Glomerular visceral epithelial cell (primary cell): ENCODE data around the gene TCF12.
A peak's percentile ranks its signal among the peaks of the same experiment; 100 is the strongest.
"Not testable (repeated sequence)": the region's sequence is repeated elsewhere in the genome, so short reads cannot be mapped to it uniquely, and the experiment has no call there.

Experiments
- DNase-seq: peaks from one replicate; pipeline ENCODE4 v3.0.0-alpha.2; 2016; ENCODE audit errors: extremely low spot score

TCF12 gene

DNA sequence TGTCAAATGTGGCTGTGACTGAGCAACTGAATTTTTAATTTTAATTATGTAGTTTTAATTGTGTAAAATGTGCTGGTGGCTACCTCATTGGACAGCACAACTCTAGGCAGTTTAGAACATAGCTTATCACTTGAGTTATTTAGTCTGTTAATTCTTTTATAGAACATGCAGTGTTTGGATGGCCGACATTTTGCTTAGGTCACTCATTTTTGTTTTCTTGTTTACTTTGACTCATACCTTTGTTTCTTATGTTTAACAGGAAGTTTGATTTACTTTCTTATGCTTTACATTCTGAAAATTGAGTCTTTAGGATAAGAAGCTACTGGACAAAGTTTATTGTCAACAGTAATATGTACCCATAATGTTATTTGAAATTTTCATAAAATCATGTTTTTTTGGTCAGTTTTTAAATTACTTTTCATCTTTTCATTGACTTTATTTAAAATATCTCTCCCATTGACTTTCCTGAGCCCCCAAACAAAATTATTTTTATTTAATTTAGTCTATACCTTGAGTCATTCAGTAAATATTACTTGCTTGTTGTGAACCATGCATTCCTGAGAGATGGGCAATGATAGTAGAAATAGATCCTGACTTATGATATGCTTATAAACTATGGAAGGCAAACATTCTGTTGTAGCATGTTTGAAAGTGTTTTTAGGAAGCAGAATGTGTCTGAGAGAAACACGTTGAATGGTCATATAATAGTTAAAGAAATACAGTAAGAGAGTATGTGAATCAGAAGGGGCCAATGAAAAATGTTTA, 60.6 kb downstream of the TCF12 start:
- DNase-seq = no peak

DNA sequence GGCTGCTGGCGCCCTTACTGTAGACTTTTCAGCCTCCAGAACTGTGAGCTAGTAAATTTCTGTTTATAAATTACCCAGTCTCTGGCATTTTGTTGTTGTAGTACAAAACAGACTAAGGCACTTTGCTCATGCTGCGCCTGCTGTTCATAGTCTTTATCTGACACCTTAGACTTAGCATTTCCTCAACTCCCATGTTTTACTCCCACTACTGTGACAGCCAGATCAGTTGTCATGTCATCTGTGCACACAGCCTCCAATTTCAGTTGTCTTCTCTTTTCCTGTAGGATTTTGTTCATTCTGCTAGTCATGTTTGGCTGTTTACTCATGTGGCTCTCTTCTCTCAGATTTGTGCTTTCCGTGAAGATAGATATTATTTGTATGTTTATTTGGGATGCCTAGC, 62.0 kb downstream of the TCF12 start:
- DNase-seq = no peak

DNA sequence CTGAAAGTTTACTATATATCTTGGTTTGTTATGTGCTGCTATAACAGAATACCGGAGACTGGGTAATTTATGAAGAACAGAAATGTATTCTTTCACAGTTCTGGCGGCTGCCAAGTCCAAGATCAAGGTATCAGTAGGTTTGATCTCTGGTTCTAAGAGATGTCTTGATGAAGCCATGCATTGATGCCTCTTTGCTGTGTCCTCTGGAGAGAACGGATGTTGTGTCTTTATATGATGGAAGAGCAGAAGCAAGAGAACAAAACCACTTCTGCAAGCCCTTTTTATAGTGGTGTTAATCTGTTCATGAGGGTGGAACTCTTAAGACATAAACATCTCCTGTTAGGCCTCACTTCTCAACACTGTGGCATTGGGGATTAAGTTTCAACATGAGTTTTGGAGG, 62.7 kb downstream of the TCF12 start:
- no peak for DNase-seq

DNA sequence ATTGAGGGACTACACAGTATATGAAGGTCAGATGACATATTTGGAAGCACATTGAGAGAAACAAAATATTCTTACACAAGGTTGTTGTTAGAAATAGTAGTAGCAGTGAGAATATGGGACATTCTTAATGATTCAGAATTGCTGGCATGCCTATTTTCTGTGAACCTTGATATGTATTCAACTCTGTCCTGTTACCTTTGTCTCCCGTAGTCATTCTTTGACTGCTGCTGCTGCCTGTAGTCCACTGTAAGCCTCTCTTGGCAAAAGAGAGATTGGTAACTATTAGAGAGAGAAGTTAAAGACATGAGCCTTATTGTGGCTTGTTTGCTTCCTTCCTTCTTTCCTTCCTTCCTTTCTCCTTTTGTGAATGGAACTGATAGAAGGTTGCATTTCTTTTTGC, 64.5 kb downstream of the TCF12 start:
- DNase-seq = no peak

DNA sequence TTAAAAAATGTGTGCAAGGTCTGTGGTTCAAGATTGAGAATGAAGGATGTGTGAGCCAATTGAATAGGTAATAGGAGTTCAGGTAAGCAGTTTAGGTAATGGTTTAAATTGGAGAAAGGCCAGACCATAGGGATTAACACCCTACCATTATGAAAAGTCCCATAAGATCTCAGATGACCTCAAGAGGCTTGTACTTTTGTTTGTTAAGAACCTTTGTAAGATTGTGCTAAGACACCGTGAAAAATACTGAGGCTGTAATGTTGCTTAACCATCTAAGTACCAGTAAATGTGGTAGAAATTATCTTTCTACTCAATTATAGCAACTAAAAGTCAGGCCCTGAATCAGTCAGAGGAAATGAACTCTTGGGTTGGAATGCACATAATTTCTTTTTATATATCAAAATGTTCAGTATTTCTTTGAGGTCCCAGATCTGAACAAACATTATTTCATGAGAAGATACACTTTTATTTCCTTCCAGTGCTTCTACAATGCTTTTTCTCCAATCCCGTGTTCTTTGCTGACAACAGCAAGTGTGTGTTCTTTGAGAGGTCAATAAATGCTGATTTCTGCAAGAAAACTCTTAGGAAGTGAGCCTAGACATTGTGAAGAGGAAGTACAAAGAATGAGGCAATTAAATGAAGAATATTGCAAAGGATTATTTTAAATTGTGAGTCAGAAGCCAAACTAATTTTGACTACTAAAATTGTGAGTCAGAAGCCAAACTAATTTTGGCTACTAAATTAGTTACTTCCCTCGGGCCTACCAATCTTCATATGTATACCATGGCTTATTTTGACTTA, 66.4 kb downstream of the TCF12 start:
- no peak for DNase-seq

DNA sequence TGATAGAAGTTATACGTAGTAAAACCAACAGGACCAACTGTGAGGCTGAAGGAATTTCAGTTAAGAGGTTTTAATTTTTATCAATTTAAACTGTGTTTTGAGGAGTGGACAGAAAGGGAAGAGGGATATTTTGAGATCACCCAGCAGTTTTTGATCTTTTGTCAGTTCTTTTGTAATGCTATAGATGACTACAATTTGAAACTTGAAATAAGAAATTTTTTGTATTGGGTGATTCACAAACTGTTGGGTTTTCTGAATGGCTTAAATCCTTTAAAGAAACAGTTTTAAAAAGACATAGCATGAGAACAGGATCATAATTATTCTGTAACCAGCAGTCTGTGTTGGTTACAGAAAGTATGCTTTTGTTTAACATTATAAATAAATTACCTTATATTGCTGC, 67.4 kb downstream of the TCF12 start:
- no peak for DNase-seq

DNA sequence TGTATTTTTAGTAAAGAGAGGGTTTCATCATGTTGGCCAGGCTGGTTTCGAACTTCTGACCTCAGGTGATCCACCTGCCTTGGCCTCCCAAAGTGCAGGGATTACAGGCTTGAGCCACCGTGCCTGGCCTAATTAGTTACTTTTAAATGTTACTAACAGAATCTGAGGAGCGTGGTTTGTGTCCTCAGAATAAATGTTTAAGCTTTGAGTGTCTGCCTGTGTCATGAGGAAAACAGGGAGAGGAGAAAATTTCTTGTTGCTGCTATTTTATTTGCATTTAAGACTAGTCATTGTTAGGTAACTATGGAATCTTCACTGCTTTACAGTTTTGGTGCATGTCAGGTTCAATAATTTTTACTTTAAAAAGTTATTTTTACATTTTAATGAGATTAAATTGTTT, 68.8 kb downstream of the TCF12 start:
- DNase-seq = no peak

DNA sequence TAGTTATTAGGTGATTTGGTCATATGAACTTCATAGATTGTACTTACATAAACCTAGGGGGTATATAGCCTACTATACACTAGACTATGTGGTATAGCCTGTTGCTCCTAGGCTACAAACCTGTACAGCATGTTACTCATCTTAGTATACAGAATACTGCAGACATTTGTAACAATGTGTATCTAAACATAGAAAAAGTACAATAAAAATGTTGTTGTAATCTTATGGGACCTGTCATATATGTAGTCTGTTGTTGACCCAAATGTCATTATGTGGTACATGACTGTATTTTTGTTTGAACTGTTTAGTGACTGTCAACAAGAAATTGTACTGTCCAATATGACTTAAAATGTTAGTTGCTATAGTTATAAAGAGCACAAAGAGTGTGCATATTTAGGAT, 69.8 kb downstream of the TCF12 start:
- no peak for DNase-seq

DNA sequence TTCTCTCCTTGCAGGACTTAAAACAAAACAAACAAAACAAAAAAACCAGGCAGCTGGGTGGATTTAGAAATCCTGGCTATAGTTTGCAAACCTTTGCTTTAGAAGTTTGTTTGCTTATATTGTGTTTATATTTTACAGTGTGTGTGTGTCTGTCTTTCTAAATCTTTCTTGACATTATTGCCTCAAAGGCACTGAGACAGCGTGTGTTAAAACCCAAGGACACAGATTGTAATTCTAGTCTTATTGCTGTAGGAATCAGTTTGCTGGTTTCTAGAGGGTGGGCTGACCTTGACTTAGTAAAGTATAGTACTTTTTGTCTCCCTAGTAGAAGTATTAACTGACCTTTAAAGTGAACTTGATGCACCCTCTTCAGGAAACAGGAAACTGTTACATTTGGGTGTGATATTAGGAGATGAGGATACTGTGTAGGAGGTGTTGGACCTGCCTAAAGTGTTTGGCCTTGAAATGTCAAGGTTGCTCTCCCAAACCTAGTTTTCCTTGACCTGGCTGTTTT, 71.0 kb downstream of the TCF12 start:
- DNase-seq = no peak

DNA sequence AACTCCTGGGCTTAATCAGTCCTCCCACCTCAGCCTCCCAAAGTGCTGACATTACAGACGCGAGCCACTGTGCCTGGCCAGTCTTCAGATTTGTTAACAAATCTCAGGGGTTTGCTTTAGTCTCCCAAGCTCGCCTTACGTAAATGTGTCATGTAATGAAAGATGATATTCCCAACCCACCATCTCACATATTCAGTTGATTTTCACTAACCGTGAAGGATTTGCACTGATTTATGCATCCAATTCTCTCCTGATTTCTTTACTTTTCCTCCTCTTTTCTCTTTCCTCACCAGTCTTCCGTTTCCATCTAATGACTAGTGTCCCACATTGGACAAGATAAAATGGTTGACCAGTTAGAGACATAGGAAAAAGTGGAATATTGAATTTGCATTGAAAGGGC, 72.6 kb downstream of the TCF12 start:
- DNase-seq = no peak

DNA sequence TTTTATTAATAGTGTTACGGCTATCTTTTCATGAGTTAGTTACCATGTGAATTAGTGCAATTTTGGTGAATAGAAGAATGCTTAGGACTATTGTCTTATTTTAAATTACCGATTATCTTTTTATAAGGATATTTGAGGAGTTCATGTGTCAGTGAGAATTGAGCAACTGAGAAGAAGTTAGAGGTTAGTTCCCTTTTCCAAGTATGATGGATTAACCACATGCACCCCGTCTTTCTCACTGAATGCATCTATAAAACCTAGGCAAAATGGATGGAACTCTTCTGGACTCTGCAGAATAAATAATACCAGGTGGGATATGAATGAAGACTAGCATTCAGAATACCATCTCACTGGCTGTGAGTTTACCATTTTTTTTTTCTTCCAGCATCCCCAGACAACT, 74.3 kb downstream of the TCF12 start:
- DNase-seq = no peak

DNA sequence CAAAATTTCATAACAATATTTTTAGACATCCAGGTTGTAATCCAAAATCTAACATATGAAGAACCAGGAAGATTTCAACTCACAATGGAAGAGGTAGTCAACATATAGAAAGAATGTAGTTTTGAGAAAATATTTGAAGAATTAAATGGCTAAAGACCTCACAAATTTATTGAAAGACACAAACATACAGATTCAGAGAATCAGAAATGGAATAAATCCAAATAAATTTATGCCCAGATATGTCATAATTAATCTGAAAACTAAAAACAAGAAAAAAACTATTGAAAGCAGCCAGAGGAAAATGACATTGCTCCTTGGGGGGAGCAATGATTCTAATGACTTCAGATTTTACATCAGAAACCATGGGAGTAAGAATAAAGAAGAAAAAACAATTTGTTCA, 75.8 kb downstream of the TCF12 start:
- no peak for DNase-seq

DNA sequence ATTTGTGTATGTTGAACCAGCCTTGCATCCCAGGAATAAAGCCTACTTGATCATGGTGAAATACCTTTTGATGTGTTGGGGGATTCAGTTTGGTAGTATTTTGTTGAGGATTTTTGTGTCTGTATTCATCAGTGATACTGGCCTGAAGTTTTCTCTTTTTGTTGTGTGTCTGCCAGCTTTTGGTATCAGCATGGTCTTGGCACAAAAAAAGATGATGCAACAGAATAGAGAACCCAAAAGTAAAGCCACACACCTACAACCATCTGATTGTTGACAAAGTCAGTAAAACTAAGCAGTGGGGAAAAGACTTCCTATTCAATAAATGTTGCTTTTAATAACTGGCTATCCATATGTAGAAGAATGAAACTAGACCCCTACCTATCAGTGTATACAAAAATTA, 77.6 kb downstream of the TCF12 start:
- no peak for DNase-seq

DNA sequence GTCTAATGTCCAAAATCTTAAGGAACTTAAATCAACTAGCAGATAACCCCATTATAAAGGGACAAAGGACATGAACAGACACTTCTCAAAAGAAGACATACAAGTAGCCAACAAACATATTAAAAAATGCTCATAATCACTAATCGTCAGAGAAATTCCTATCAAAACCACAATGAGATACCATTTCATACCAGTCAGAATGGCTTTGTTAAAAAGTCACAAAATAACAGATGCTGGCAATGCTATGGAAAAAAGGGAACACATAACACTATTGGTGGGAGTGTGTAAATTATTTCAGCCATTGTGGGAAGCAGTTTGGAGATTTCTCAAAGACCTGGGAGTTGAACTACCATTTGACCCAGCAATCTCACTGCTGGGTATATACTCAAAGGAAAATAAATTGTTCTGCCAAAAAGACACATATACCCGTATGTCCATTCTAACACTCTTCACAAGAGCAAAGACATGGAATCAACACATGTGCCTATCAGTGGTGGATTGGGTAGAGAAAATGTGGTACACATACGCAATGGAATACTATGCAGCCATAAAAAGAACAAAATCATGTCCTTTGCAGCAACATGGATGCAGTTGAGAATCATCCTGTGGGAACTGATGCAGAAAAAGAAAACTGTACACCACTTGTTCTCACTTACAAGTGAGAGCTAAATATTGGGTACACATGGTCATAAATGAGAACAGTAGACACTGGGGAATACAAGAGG, 78.5 kb downstream of the TCF12 start:
- no peak for DNase-seq

DNA sequence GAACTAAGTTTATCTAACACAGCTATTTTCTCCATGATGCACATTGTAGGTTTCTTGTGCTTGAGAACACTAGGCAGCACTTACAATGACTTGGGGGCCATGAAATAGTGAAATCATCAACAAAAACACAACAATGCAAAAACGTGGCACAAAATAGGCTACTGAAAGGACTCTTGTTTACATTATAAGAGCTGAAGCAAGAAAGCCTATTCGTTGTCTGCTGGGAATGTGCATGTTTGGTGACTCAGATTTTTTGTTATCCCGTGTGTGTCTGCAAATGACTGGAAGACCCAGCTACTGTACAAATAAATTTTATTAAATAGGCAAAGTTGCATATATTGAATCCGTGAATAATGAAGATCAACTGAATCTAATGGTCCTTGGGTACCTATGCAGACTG, 85.0 kb downstream of the TCF12 start:
- DNase-seq = peak; percentile 20

DNA sequence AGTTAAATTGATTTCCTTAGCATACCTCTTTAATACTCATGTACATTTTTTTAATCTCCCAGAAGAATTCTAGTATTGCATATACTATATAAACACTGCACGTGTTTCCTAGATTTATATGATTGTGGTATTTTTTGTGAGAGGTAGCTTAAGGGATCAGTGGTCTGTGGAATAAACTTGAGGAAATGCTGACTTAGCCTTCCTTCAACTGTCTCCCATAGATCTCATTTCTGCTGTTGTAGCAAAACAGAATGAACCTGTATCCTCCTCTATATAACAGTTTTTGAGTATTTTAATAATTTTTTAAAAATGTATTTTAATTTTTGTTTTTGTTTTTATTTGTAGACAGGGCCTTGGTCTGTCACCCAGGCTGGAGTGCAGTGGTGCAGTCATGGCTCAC, 86.8 kb downstream of the TCF12 start:
- DNase-seq = no peak

DNA sequence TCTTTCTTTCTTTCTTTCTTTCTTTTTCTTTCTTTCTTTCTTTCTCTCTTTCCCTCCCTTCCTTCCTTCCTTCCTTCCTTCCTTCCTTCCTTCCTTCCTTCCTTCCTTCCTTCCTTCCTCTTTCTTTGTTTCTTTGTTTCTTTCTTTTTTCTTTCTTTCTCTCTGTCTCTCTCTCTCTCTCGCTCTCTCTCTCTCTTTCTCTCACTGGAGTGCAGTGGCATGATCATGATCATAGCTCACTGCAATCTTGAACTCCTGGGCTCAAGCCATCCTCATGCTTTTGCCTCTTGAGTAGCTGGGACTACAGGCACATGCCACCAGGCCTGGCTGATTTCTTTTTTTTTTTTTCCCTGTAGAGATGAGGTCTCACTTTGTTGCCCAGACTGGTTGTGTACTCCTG, 89.4 kb downstream of the TCF12 start:
- not testable (repeated sequence) for DNase-seq

DNA sequence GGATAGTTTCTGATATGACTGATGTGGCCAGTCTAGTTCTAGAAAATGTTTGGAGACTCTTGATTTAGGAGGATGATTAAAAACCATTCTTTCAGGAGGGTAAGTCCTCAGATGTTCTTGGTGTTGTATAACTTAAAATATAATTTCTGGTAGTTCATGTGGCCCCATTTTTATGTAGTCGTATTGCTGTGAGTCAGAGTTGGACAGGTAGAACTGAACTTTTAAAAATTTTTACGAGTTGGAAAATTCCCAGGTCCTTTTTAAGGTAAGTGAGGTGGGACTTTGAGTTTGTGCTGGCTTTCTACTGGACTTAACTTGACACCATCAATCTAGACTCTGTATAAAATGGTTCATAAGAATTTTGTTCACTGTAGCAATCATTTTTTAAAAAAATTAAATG, 92.3 kb downstream of the TCF12 start:
- no peak for DNase-seq

DNA sequence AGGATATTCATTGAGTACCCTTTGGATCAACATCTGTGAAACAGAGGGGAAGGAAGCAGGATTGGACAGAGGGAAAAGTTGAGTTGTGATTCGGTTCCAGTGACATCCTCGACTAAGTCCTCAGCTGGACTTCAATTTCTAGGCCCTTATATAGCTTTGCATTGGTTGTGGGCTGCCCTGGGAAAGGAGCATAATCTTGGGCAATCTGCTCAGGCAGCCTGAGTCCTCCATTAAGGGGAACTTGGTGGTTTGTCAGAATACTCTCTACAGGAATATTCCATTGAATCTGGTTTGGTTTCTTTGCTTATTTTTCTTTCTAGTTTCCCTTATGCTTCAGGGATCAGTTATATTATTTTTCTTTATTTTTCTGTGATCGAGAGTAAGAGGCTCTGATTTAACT, 94.1 kb downstream of the TCF12 start:
- no peak for DNase-seq

DNA sequence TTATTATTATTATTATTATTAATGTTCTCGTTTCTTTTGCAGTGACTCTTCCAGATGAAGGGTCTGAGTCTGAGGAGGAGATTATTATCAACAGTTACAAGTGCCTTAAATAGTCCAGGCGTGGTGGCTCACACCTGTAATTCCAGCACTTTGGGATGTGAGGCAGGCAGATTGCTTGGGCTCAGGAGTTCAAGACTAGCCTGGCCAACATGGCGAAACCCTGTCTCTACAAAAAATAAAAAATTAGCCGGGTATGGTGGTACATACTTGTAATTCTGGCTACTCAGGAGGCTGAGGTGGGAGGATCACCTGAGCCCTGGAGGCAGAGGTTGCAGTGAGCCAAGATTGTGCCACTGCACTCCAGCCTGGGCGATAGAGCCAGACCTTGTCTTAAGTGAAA, 96.5 kb downstream of the TCF12 start:
- DNase-seq = not testable (repeated sequence)

DNA sequence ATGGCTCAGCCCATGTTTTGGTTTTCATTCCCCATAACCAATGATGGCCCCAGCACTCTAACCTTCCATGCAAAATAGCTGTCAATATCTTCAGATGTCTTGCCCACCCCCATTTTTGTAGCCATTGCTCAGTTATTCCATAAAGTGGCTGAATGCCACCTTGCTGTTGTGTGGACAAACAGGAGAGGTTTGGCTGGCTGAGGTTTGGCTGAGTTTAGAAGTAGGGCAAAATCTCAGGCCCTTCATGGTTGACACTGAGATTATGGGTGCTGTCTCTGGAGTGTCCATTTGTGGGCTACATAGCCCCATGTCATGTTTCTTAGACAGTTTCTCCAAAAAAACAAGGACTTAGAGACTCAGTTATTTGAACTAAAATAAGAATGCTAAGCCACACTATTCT, 96.9 kb downstream of the TCF12 start:
- DNase-seq = no peak

DNA sequence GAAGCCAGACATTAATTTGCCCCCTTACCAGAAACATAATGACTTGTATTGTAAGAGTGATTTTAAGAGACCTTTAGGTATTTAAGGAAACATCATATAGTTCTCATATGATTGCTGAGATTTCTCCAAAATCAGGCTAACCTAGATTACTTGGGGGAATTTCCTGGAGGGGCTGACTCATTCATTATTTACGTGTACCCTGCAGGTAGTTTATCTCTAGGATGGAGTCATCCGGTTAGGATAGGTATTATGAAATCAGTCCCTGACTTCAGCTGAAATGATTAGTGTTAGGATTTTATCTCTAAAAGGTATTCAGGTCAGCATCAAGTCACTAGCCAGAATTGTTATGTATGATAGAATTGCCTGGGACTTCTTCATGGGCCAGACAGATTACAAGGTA, 97.5 kb downstream of the TCF12 start:
- peak; percentile 21 for DNase-seq

DNA sequence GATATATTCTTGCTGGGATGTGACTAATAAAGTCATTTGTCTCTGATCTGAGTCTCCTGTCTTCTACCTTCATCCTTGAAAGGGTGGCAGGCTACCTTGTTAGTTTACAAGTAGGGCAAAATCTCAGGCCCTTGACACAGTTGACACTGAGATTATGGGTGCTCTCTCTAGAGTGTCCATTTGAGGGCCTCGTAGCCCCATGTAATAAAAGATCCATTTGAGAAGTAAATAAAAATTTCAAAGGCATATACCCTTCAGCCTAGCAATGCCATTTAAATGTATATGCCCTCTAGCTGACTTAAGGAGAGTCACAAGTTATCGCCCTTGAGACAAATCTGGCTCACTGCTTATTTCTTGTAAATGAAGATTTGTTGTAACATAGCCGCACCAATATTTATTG, 98.6 kb downstream of the TCF12 start:
- no peak for DNase-seq
